IMR-90 (cell line): ENCODE results near the gene MRPL58. TPM values are rescaled to one million over a fixed set of nuclear protein-coding genes. Genes with fewer than 3 reads are reported as not detected.
A peak's percentile ranks its signal among the peaks of the same experiment; 100 is the strongest.

ENCODE experiments used
- ATAC-seq: fragments of 200-7000 bp; cut with Tn5 transposase; 2 replicates; pipeline ENCODE4 v1.9.1; 2020; ENCODE audit warnings: low read depth, mild to moderate bottlenecking, moderate library complexity
- BruUV-seq: library from RNA; stranded (reverse); fragments of 400-500 nt; replicated peaks from 2 replicates; lab custom pipeline; 2021; lab: Mats Ljungman, UMichigan
- CTCF ChIA-PET: fragments of 300-600 bp; formaldehyde crosslinking; extraction: SDS; loops from one replicate; lab custom pipeline; 2021; ENCODE audit warnings: antibody characterized with exemption; lab: Yijun Ruan, JAX
- POLR2A ChIA-PET: fragments of 300-600 bp; sonication (Branson Sonifier 250); formaldehyde crosslinking; loops from one replicate; lab custom pipeline; 2022; ENCODE audit warnings: antibody characterized with exemption; ENCODE audit not compliant: unreplicated experiment; lab: Charles Lee
- DNase-seq: peaks from one replicate; pipeline ENCODE4 v3.0.0; 2013
- H2AFZ ChIP-seq: replicated peaks from 2 replicates; pipeline ENCODE3; 2013; ENCODE audit warnings: low read length, mild to moderate bottlenecking; ENCODE audit not compliant: poor library complexity
- H2AK5ac ChIP-seq: 2 replicates; pipeline ENCODE4 v1.6.1; 2013; ENCODE audit warnings: low read depth, low read length, inconsistent platforms
- H2AK9ac ChIP-seq: replicated peaks from 2 replicates; pipeline ENCODE3; 2013; ENCODE audit warnings: mild to moderate bottlenecking, low read depth, low read length, moderate library complexity; ENCODE audit not compliant: poor library complexity
- H2BK120ac ChIP-seq: 2 replicates; pipeline ENCODE4 v1.6.1; 2013; ENCODE audit warnings: low read depth, low read length, inconsistent platforms
- H2BK15ac ChIP-seq: 3 replicates; pipeline ENCODE4 v1.6.1; 2013; ENCODE audit warnings: low read depth, low read length, inconsistent platforms
- H2BK20ac ChIP-seq: 2 replicates; pipeline ENCODE4 v1.6.1; 2013; ENCODE audit warnings: low read depth, mild to moderate bottlenecking, inconsistent platforms, low read length, moderate library complexity
- H2BK5ac ChIP-seq: 2 replicates; pipeline ENCODE4 v1.6.1; 2013; ENCODE audit warnings: mild to moderate bottlenecking, low read depth, low read length, inconsistent platforms; ENCODE audit not compliant: poor library complexity, severe bottlenecking
- H3K14ac ChIP-seq: replicated peaks from 2 replicates; pipeline ENCODE4 v1.6.1; 2013; ENCODE audit warnings: low read depth, low read length, inconsistent platforms
- H3K18ac ChIP-seq: 2 replicates; pipeline ENCODE4 v1.6.1; 2013; ENCODE audit warnings: low read depth, low read length, control low read depth
- H3K23ac ChIP-seq: 2 replicates; pipeline ENCODE4 v1.6.1; 2013; ENCODE audit warnings: low read depth, low read length, inconsistent platforms
- H3K27ac ChIP-seq: 2 replicates; pipeline ENCODE4 v1.5.1; 2013; ENCODE audit warnings: mild to moderate bottlenecking, control low read depth, low read length; ENCODE audit not compliant: insufficient read depth
- H3K27me3 ChIP-seq: 2 replicates; pipeline ENCODE4 v1.6.1; 2013; ENCODE audit warnings: low read length; ENCODE audit not compliant: control insufficient read depth, insufficient read depth
- H3K36me3 ChIP-seq: 2 replicates; pipeline ENCODE4 v1.6.1; 2013; ENCODE audit warnings: low read length, mixed read lengths; ENCODE audit not compliant: control insufficient read depth, insufficient read depth
- H3K4ac ChIP-seq: 2 replicates; pipeline ENCODE4 v1.6.1; 2013; ENCODE audit warnings: low read depth, low read length, inconsistent platforms
- H3K4me1 ChIP-seq: 2 replicates; pipeline ENCODE4 v1.6.1; 2013; ENCODE audit warnings: low read length, mixed read lengths; ENCODE audit not compliant: control insufficient read depth, insufficient read depth
- H3K4me2 ChIP-seq: 2 replicates; pipeline ENCODE4 v1.6.1; 2013; ENCODE audit warnings: low read depth, mild to moderate bottlenecking, control low read depth, low read length, moderate library complexity
- H3K4me3 ChIP-seq: 2 replicates; pipeline ENCODE4 v1.5.1; 2013; ENCODE audit warnings: low read depth, mild to moderate bottlenecking, control low read depth, low read length, moderate library complexity; ENCODE audit not compliant: insufficient read depth
- H3K56ac ChIP-seq: 2 replicates; pipeline ENCODE4 v1.6.1; 2013; ENCODE audit warnings: low read length, inconsistent platforms; ENCODE audit not compliant: insufficient read depth; ENCODE audit errors: extremely low read depth
- H3K79me1 ChIP-seq, 2 experiments: 2 replicates each; pipeline ENCODE4 v1.6.1; 2013; ENCODE audit warnings: low read length in 2 of 2, inconsistent platforms in 1 of 2, low read depth in 1 of 2
- H3K9ac ChIP-seq: 2 replicates; pipeline ENCODE4 v1.6.1; 2013; ENCODE audit warnings: low read depth, low read length, control low read depth
- H3K9me1 ChIP-seq: 2 replicates; pipeline ENCODE4 v1.6.1; 2013; ENCODE audit warnings: low read length, inconsistent platforms; ENCODE audit not compliant: insufficient read depth
- H3K9me3 ChIP-seq: 2 replicates; pipeline ENCODE4 v1.6.1; 2013; ENCODE audit warnings: low read length; ENCODE audit not compliant: control insufficient read depth, insufficient read depth
- H4K20me1 ChIP-seq: 2 replicates; pipeline ENCODE4 v1.6.1; 2013; ENCODE audit warnings: low read length, inconsistent platforms; ENCODE audit not compliant: insufficient read depth
- H4K5ac ChIP-seq: 2 replicates; pipeline ENCODE4 v1.6.1; 2013; ENCODE audit warnings: mild to moderate bottlenecking, low read depth, low read length, control low read depth
- H4K8ac ChIP-seq, 2 experiments: 2 replicates each; pipeline ENCODE4 v1.6.1; 2013; ENCODE audit warnings: low read depth in 2 of 2, low read length in 2 of 2, control low read depth in 1 of 2, inconsistent platforms in 1 of 2
- H4K91ac ChIP-seq: 2 replicates; pipeline ENCODE4 v1.6.1; 2013; ENCODE audit warnings: low read depth, low read length, inconsistent platforms; ENCODE audit not compliant: insufficient read depth
- CEBPB ChIP-seq: IDR thresholded peaks from 2 replicates; pipeline ENCODE4 v1.6.1; 2012; ENCODE audit warnings: low read depth, low read length, improper control_type of control experiment
- CHD1 ChIP-seq: IDR thresholded peaks from 2 replicates; pipeline ENCODE4 v1.6.1; 2012; ENCODE audit warnings: low read depth, low read length, improper control_type of control experiment
- MAFK ChIP-seq: IDR thresholded peaks from 2 replicates; pipeline ENCODE4 v1.6.1; 2012; ENCODE audit warnings: low read depth, low read length, improper control_type of control experiment
- MAZ ChIP-seq: IDR thresholded peaks from 2 replicates; pipeline ENCODE4 v1.6.1; 2012; ENCODE audit warnings: low read depth, mild to moderate bottlenecking, low read length, improper control_type of control experiment, moderate library complexity, borderline replicate concordance
- MXI1 ChIP-seq: IDR thresholded peaks from 2 replicates; pipeline ENCODE4 v1.6.1; 2012; ENCODE audit warnings: low read depth, mild to moderate bottlenecking, low read length, moderate library complexity, borderline replicate concordance
- NFE2L2 ChIP-seq: fragments of 150-350 bp; IDR thresholded peaks from 2 replicates; pipeline ENCODE4 v1.6.1; 2016; ENCODE audit warnings: low read depth, mild to moderate bottlenecking, low read length
- RCOR1 ChIP-seq: IDR thresholded peaks from 2 replicates; pipeline ENCODE4 v1.6.1; 2012; ENCODE audit warnings: mild to moderate bottlenecking, low read length, improper control_type of control experiment; ENCODE audit not compliant: insufficient replicate concordance
- USF2 ChIP-seq: fragments of 150-350 bp; IDR thresholded peaks from 2 replicates; pipeline ENCODE4 v1.6.1; 2017; ENCODE audit warnings: mild to moderate bottlenecking, antibody characterized with exemption, low read length, low read depth
- WGBS, 2 experiments: methylation state at CpG; one replicate each; pipeline versions ENCODE4 v1.1.5 to v1.1.7; 2013; ENCODE audit warnings: missing lambda C conversion rate in 2 of 2; ENCODE audit not compliant: insufficient read length in 1 of 2; ENCODE audit errors: extremely low coverage in 2 of 2; 5-methylcytosine and 5-hydroxymethylcytosine counted together
- dilution Hi-C: fragments of 300-500 bp; cut with HindIII; formaldehyde crosslinking; loops from one replicate; pipeline ENCODE4 v1.14.3; 2018; ENCODE audit warnings: low sequenced_read_pairs; ENCODE audit not compliant: unreplicated experiment
- in situ Hi-C: fragments of 300-500 bp; cut with MboI; formaldehyde crosslinking; loops from 3 replicates; pipeline ENCODE4 v1.14.3; 2019; ENCODE audit warnings: low sequenced_read_pairs, inconsistent platforms, mixed read lengths
- intact Hi-C: fragments of 100-400 bp; cut with micrococcal nuclease; formaldehyde crosslinking; loops from 2 replicates; pipeline ENCODE4 v1.10.0; 2022
- polyA plus RNA-seq, 3 experiments: library from polyadenylated mRNA; depleted of rRNA; stranded (reverse); fragments of >200 nt; gene quantifications; 2 replicates each; pipeline ENCODE4 v1.2.3, GENCODE V29; 2012; ENCODE audit warnings: low replicate concordance in 1 of 3
- total RNA-seq: library from RNA; depleted of rRNA; stranded (reverse); fragments of >200 nt; gene quantifications from 2 replicates; pipeline ENCODE4 v1.2.3, GENCODE V29; 2012

Gene MRPL58
- total and polyA plus RNA-seq, 2 of the 4 experiments (the other 2 are of a cell fraction): 42.5 to 53.0 TPM

- Histone ChIP-seq H3K18ac (no peak overlapping the region), H2BK120ac (no peak overlapping the region), H4K91ac (0 out of 2 replicates have a peak overlapping the region, but pooled peaks have one; percentile 30), H3K27me3 (no peaks in the 10 kb centered on the region), H2BK5ac (no peak overlapping the region), H3K9ac (peak overlapping the region; percentile 38; the same call in 1 of the 2 replicates), H2BK20ac (no peak overlapping the region), H2AK9ac (peak overlapping the region; percentile 89), H4K8ac (peak overlapping the region; percentile 95), H3K56ac (peak overlapping the region; percentile 90; the same call in 1 of the 2 replicates), H3K79me1 (peaks cover 13 to 26% of the 10 kb centered on the region in 2 experiments), H3K4me3 (no peak overlapping the region), H3K14ac (peak overlapping the region; percentile 47; the same call in 1 of the 2 replicates), H3K4me1 (peaks cover 6% of the 10 kb centered on the region), H3K36me3 (peaks cover 1% of the 10 kb centered on the region; the same call in 1 of the 2 replicates), H4K20me1 (no peaks in the 10 kb centered on the region), H2BK15ac (no peak overlapping the region), H3K23ac (no peak overlapping the region), H2AK5ac (0 out of 2 replicates have a peak overlapping the region, but pooled peaks have one; percentile 30), H3K27ac (peak overlapping the region; percentile 31), H3K9me3 (no peaks in the 10 kb centered on the region), H3K4me2 (peak overlapping the region; percentile 78), H2AFZ (peak overlapping the region; percentile 96), H4K5ac (peak overlapping the region; percentile 83), H3K4ac (peak overlapping the region; percentile 80), H3K9me1 (0 out of 2 replicates have a peak, but pooled peaks cover 4% of the 10 kb centered on the region)
- DNase-seq (peak; percentile 59), ATAC-seq (peak; percentile 22)
- POLR2A ChIA-PET: interaction anchor here (2.1 to 2.2 kb wide), 2 partner anchors 23 to 24 kb away, joined by 7 to 8 read pairs; partner anchors contain the start of gene CDR2L
- WGBS, 2 experiments: 100% methylated on average over 1 of the region's 13 CpGs; no CpG with 5 or more reads in 1 of the 2 experiments
- dilution Hi-C loops: no loop called here
- no TSS peak for BruUV-seq
- CTCF ChIA-PET: interaction anchor here (1.2 to 2.4 kb wide), 5 partner anchors 23 to 50 kb away, joined by 3 to 8 read pairs (median 3); partner anchors contain the start of gene CDR2L
- intact Hi-C loops: loop anchor here (1.0 to 2.0 kb wide), 3 partner anchors 22 to 50 kb away; no protein-coding TSS in a partner anchor
- TF ChIP-seq NFE2L2 (no peak), CEBPB (no peak), MAZ (no peak), USF2 (peak; percentile 84), CHD1 (no peak), MXI1 (no peak), RCOR1 (no peak), MAFK (no peak)
- in situ Hi-C loops: no loop called here
Measured at GRCh38 chr17:75011401-75012095, 922 bp upstream of the MRPL58 start.
